Muscle of leg (tissue), 11 donors: ENCODE data around the gene ENDOU. TPM values are rescaled to one million over a fixed set of nuclear protein-coding genes. Genes with fewer than 3 reads are reported as not detected.

Source experiments
- DNase-seq: peaks from one replicate; pipeline ENCODE4 v3.0.0; 2013
- H3K27ac ChIP-seq: one replicate; pipeline ENCODE4 v1.5.1; 2013; ENCODE audit warnings: mild to moderate bottlenecking, low read length, control low read depth
- H3K27me3 ChIP-seq: one replicate; pipeline ENCODE4 v1.6.1; 2013; ENCODE audit warnings: low read length; ENCODE audit not compliant: control insufficient read depth, insufficient read depth
- H3K36me3 ChIP-seq: one replicate; pipeline ENCODE4 v1.6.1; 2013; ENCODE audit warnings: low read length; ENCODE audit not compliant: control insufficient read depth, insufficient read depth
- H3K4me1 ChIP-seq: one replicate; pipeline ENCODE4 v1.6.1; 2013; ENCODE audit warnings: low read length; ENCODE audit not compliant: control insufficient read depth, insufficient read depth
- H3K4me3 ChIP-seq: one replicate; pipeline ENCODE4 v1.5.1; 2013; ENCODE audit warnings: low read length, control low read depth
- H3K9me3 ChIP-seq: replicated peaks from 2 replicates; pipeline ENCODE4 v1.6.1; 2013; ENCODE audit warnings: low read depth, low read length; ENCODE audit not compliant: control insufficient read depth
- WGBS: methylation state at CpG from one replicate; pipeline ENCODE4 v1.1.5; 2013; ENCODE audit warnings: missing lambda C conversion rate; ENCODE audit not compliant: insufficient coverage; 5-methylcytosine and 5-hydroxymethylcytosine counted together
- polyA plus RNA-seq, 8 donors: library from polyadenylated mRNA; unstranded; fragments of 120-200 nt; gene quantifications; one replicate each; pipeline versions ENCODE4 v1.2.1 to v1.2.3, GENCODE V29; 2013; ENCODE audit warnings: inconsistent platforms in 1 of 8, low replicate concordance in 1 of 8; ENCODE audit not compliant: insufficient read length in 8 of 8, insufficient read depth in 1 of 8
- total RNA-seq: library from RNA; stranded (reverse); fragments of 120-200 nt; gene quantifications from one replicate; pipeline ENCODE4 v1.2.4, GENCODE V29; 2013

Gene ENDOU
- total and polyA plus RNA-seq, 9 donors, result 0.16 to 0.41 (median 0.26) TPM

DNA sequence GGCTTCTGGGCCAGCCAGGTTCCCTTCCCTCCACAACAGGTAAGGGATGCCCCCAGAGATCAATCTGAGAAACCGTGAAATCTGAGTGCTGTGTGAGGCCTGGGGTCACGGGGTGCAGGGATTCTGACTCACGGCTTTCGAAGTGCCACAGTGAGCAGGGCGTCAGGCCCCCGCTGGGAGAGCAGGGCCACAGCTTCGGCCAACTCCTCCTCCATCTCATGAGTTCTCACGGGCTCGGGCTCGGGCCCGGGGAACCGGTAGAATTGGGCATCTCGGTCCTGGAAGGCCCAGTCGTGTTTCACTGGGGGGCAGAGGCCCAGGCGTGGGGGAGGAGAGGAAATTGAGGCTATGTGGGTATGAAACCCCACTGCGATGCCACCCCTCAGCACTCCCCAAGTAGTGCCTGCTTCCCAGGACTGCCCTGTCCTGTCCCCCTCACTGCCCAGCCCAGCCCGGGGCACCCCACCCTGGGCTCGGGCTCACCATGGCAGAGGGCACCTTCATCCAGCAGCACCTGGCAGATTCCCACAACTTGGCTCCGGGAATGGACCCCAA lies 25.7 kb upstream of the ENDOU start:
- WGBS, result 78% methylated on average over 6 of the region's 19 CpGs
- H3K27me3 ChIP-seq, result no peaks in the 10 kb centered on the region
- peaks cover 12% of the 10 kb centered on the region for H3K36me3 ChIP-seq
- no peak overlapping the region for H3K4me3 ChIP-seq
- peaks cover 29% of the 10 kb centered on the region for H3K4me1 ChIP-seq
- no peak overlapping the region for H3K27ac ChIP-seq
- H3K9me3 ChIP-seq, result no peaks in the 10 kb centered on the region
- DNase-seq, result no peak

DNA sequence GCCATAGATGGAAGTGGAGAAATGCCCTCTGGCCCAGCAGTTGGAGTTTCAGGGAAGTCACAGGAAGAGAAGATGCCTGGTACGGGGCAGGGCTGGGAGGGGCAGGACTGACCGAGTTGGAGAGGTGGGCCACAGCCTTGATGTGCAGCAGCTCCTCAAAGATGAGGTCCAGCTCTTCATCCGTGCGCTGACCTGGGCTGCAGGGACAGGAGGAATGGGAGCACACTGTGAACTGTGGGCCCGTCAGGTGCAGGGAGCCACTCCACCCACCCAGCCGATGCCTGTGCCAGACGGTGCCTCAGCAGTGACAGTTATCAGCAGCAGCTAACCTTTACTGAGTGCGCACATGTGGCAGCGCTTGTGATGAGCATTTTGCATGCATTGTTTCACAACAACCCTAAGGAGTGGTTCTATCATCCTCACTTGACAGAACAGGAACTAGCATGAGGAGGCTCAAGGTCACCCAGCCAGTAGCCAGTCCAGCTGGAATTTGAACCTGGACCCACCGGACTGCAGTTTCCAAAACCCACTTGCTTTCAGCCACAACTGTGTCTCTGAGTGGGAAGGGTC lies 25.0 kb upstream of the ENDOU start:
- no peak overlapping the region for H3K27ac ChIP-seq
- peaks cover 25% of the 10 kb centered on the region for H3K4me1 ChIP-seq
- WGBS, result 79% methylated on average over 8 of the region's 10 CpGs
- H3K27me3 ChIP-seq, result no peaks in the 10 kb centered on the region
- peaks cover 12% of the 10 kb centered on the region for H3K36me3 ChIP-seq
- no peak for DNase-seq
- no peaks in the 10 kb centered on the region for H3K9me3 ChIP-seq
- no peak overlapping the region for H3K4me3 ChIP-seq

DNA sequence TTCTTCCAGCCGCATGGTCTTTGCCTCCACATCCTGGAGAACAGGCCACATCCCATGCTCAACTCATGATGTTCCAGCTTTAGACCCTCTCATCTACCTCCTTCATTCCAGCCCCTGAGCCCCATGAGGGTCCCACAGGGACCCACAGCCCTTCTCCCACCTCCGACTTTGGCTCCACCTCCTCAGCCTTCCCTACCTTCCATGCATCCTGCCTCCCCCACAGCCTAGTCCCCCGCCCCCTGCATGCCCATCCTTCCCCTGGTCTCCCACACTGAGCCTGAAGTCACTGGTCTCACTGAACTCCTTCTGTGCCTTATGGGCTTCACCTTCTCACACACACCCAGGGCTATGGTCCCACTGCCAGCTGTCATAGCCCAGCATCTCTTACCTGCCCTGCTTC lies 23.6 kb upstream of the ENDOU start:
- Histone ChIP-seq H3K9me3 (no peaks in the 10 kb centered on the region), H3K27me3 (no peaks in the 10 kb centered on the region), H3K27ac (no peak overlapping the region), H3K4me3 (no peak overlapping the region), H3K36me3 (peaks cover 12% of the 10 kb centered on the region), H3K4me1 (peaks cover 16% of the 10 kb centered on the region)
- DNase-seq, result no peak
- WGBS, result 80% methylated on average over 3 of the region's 3 CpGs

DNA sequence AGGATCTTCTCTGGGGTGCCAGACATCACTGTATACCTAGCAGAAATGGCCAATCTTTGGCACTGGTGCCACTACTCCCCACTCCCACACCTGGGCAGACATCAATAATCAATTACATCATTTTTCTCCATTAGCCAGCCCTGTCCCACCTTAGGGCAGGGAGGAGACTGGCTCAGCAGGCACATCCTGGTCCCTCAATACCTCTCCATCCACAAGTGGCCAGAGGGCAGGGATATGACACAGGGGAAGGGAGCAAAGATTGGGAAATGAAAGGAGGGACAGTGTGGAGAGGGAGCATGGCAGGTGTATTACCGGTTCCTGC lies 23.2 kb upstream of the ENDOU start:
- Histone ChIP-seq H3K36me3 (peaks cover 12% of the 10 kb centered on the region), H3K27ac (no peak overlapping the region), H3K9me3 (no peaks in the 10 kb centered on the region), H3K4me3 (no peak overlapping the region), H3K27me3 (peaks cover 2% of the 10 kb centered on the region), H3K4me1 (peaks cover 12% of the 10 kb centered on the region)
- DNase-seq, result no peak
- WGBS, result no CpG with 5 or more reads among the region's 1 CpG

DNA sequence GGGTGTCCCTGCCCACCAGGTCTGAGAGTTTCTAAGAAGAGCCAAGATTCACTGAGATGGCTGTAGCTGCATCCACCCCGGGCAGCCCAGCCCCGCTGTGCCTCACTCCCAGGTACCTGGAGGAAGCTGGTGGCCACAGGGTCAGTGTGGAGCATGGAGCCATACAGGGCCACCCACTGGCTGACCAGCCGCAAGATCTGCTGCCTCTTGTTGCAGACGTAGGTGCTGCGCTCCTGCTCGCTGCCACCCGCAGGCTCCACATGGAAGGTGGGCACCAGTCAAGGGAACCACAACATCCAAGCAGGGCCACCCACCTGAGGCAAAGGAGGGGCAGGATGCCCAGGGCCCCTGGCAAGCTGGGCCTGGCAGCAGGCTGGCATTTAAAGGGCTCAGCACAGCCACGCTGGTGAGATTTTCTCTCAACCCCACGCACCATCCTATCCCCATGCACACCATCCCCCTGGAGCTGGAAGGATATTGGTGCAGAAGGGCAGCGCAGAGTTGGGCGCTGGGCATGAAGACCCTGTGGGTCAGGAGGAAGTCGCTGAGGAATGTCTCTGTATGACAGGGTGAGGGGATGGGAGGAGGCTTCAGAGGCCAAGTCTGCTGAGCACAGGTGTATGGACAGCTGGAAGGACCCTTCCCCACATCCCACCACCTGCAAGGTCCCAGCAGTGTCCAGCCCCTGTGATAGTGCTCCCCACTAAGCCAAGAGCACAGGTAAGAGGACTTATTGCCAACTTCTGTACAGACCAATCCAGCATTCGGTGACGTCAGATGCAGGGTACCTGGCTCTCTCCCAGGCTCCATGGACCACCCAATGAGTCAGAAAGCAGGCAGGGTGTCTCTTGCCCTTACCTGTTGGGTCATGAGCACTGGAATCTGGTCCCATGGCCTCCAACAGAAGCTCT lies 22.6 kb upstream of the ENDOU start:
- peaks cover 5% of the 10 kb centered on the region for H3K27me3 ChIP-seq
- peaks cover 6% of the 10 kb centered on the region for H3K4me1 ChIP-seq
- no peak for DNase-seq
- H3K27ac ChIP-seq, result no peak overlapping the region
- 83% methylated on average over 9 of the region's 14 CpGs for WGBS
- H3K9me3 ChIP-seq, result no peaks in the 10 kb centered on the region
- H3K4me3 ChIP-seq, result no peak overlapping the region
- peaks cover 12% of the 10 kb centered on the region for H3K36me3 ChIP-seq

DNA sequence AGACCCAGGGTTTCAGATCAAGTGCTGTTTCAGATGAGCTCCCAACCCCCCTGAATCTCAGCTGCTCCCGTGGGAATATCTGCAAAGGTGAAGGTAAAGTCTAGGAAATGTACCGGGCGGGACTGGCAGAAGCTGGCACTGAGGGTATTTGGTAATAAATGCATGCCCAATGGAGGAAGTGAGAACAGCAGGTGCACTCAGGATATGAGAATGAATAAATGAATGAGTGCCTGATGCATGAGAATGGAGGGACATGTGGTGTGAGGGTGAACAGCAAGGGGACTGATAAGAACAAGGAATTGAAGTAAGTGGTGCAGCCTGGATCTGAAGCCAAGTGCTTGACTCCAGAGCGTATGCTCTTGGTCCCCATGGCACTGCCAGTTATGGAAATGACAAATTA lies 21.8 kb upstream of the ENDOU start:
- DNase-seq, result no peak
- Histone ChIP-seq H3K4me1 (peaks cover 1% of the 10 kb centered on the region), H3K36me3 (peaks cover 12% of the 10 kb centered on the region), H3K9me3 (no peaks in the 10 kb centered on the region), H3K27me3 (peaks cover 5% of the 10 kb centered on the region), H3K27ac (no peak overlapping the region), H3K4me3 (no peak overlapping the region)
- 81% methylated on average over 4 of the region's 4 CpGs for WGBS

DNA sequence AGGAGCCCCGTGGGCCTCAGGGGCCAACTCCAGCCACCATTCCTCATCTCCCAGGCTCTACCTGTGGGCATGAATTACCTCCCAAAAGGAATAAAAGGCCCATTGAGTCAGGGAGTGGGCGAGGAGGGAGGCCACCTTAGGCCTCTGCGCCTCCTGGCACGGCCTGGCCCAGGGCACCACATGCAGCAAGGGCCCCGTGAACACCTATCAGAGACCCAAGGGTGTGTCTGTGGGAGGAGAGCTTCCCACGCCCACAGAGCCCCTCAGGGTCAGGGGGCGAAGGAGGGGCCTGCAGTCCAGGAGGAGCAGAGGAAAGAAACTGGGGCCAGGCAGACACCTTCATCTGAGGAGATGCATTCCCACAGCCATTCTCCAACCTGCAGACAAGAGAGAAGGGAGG lies 21.2 kb upstream of the ENDOU start:
- no peak for DNase-seq
- Histone ChIP-seq H3K36me3 (peaks cover 12% of the 10 kb centered on the region), H3K27me3 (peaks cover 5% of the 10 kb centered on the region), H3K9me3 (no peaks in the 10 kb centered on the region), H3K4me1 (peaks cover 4% of the 10 kb centered on the region), H3K27ac (no peak overlapping the region), H3K4me3 (no peak overlapping the region)
- WGBS, result 92% methylated on average over 5 of the region's 7 CpGs

DNA sequence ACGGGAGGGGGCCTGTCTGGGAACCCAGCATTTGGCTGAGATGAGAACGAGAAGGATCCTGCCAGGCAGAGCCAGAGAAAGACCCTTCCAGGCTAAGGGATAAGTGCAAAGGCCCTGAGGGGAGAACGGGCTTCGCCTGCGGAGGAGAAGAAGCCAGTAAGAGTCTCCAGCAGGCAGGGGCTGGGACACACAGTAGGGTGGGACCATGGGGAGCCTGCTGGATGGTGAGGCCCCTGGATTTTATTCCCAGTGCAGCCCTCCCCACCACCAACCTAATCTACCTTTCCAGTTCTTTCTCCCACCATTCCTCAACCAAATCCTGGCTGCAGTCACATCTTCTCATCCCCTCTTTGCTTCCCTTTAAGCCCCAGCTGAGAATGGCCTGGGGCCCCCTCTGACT lies 20.8 kb upstream of the ENDOU start:
- Histone ChIP-seq H3K27ac (no peak overlapping the region), H3K27me3 (peaks cover 5% of the 10 kb centered on the region), H3K4me1 (peaks cover 9% of the 10 kb centered on the region), H3K9me3 (no peaks in the 10 kb centered on the region), H3K4me3 (no peak overlapping the region), H3K36me3 (peaks cover 12% of the 10 kb centered on the region)
- 42% methylated on average over 2 of the region's 5 CpGs for WGBS
- no peak for DNase-seq

DNA sequence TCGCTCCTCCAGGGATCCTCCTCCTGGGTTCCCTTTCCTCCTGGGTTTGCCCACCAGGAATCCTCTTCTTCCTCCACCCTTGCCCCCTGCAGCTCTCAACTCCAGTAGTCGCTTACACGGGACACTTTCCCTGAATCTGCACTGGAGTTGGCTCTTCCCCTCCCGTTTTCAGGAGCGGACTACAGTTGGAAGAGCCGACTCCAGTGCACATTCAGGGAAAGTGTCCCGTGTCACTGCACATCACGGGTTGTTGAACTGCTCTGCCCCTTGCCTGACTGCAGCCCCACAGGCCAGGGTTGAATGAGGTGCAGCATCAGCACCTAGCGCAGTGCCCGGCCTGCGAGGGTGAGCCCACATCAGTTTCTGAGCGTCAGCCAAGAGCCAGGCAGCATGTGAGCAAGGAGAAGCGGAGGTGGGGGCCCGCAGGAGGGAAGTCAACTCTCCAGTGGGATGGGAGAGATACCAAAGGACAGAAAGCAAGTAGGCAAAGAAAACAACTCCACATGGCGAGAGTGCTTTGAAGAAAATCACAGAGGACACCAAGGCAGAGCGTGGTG lies 20.3 kb upstream of the ENDOU start:
- DNase-seq, result no peak
- no peak overlapping the region for H3K4me3 ChIP-seq
- peaks cover 14% of the 10 kb centered on the region for H3K4me1 ChIP-seq
- no peaks in the 10 kb centered on the region for H3K9me3 ChIP-seq
- H3K36me3 ChIP-seq, result peaks cover 12% of the 10 kb centered on the region
- H3K27me3 ChIP-seq, result peaks cover 5% of the 10 kb centered on the region
- WGBS, result 41% methylated on average over 15 of the region's 16 CpGs
- no peak overlapping the region for H3K27ac ChIP-seq

DNA sequence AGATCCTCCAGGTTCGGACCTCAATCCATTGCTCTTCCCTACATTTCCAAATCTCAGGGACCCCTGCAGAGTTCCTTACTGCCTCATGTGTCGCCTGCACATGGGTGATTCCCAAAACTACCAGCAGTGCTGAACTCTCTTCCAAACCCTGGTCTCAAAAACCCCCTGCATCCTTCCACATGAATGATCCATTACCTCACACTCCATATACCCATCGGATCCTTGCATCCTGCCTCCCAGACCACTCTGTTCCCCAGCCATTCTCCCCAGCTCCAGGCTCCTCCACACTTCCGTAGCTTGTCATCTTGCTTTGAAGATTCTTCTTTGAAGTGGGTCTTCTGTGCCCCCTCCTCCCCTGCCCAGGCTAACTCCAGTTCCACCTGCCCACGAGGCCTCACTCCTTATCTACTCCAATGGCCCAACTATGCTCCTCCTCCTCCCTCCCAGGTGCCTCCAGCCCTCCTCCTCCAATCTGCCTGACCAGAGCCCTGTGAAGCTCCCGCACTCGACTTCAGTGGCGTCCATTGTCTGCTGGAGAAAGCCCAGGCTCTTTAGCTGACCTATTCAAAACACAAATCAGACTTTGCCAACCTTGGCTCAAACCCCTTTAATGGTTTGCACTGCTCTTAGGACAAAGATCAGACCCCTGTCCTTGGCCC lies 19.6 kb upstream of the ENDOU start:
- Histone ChIP-seq H3K4me3 (no peak overlapping the region), H3K9me3 (no peaks in the 10 kb centered on the region), H3K27me3 (peaks cover 5% of the 10 kb centered on the region), H3K36me3 (peaks cover 12% of the 10 kb centered on the region), H3K27ac (no peak overlapping the region), H3K4me1 (peaks cover 21% of the 10 kb centered on the region)
- 57% methylated on average over 8 of the region's 8 CpGs for WGBS
- no peak for DNase-seq
